GM18861 (cell line): ENCODE measurements around the gene KDM7A.
"Not testable (repeated sequence)": the region's sequence is repeated elsewhere in the genome, so short reads cannot be mapped to it uniquely, and the experiment has no call there.

ENCODE experiments used
- ATAC-seq: cut with Tn5 transposase; IDR thresholded peaks from one replicate; pipeline ENCODE4 v1.9.1; 2021; ENCODE audit not compliant: unreplicated experiment

KDM7A gene

GRCh38 chr7:140176811-140177702 lies at the start of gene KDM7A:
KDM7A (minus strand) TSS chr7:140176983; CDS start chr7:140176937, 46 bp downstream.
- ATAC-seq = peak; percentile 59

GRCh38 chr7:140225562-140226249 lies 48.9 kb upstream of the KDM7A start:
- ATAC-seq = no peak

GRCh38 chr7:140223515-140224221 lies 46.9 kb upstream of the KDM7A start:
- no peak for ATAC-seq

- no peak for ATAC-seq
These were observed 46.0 kb upstream of the KDM7A start for GRCh38 chr7:140222814-140223213.

- no peak for ATAC-seq
These were observed 43.1 kb upstream of the KDM7A start for GRCh38 chr7:140219672-140220524.

GRCh38 chr7:140218656-140219055 lies 41.9 kb upstream of the KDM7A start:
- ATAC-seq = no peak

- ATAC-seq = no peak
These were observed 41.1 kb upstream of the KDM7A start for GRCh38 chr7:140217750-140218501.

GRCh38 chr7:140215281-140215680 lies 38.5 kb upstream of the KDM7A start:
- ATAC-seq = no peak

GRCh38 chr7:140214075-140214684 lies 37.4 kb upstream of the KDM7A start:
- peak; percentile 22 for ATAC-seq

- no peak for ATAC-seq
These were observed 36.9 kb upstream of the KDM7A start for GRCh38 chr7:140213684-140214074.

- ATAC-seq = peak; percentile 63
These were observed 35.5 kb upstream of the KDM7A start for GRCh38 chr7:140212100-140212881.

GRCh38 chr7:140211698-140212097 lies 34.9 kb upstream of the KDM7A start:
- ATAC-seq = no peak

GRCh38 chr7:140209866-140210609 lies 33.3 kb upstream of the KDM7A start:
- ATAC-seq = peak; percentile 82

- no peak for ATAC-seq
These were observed 30.0 kb upstream of the KDM7A start for GRCh38 chr7:140206616-140207389.

- ATAC-seq = no peak
These were observed 28.8 kb upstream of the KDM7A start for GRCh38 chr7:140205600-140205999.

- no peak for ATAC-seq
These were observed 26.8 kb upstream of the KDM7A start for GRCh38 chr7:140203556-140203955.

- ATAC-seq = not testable (repeated sequence)
These were observed 26.2 kb upstream of the KDM7A start for GRCh38 chr7:140202942-140203341.
